ENCODE results near the gene ZNF77.
"Not testable (repeated sequence)": the region's sequence is repeated elsewhere in the genome, so short reads cannot be mapped to it uniquely, and the experiment has no call there.

ZNF77 gene

DNA sequence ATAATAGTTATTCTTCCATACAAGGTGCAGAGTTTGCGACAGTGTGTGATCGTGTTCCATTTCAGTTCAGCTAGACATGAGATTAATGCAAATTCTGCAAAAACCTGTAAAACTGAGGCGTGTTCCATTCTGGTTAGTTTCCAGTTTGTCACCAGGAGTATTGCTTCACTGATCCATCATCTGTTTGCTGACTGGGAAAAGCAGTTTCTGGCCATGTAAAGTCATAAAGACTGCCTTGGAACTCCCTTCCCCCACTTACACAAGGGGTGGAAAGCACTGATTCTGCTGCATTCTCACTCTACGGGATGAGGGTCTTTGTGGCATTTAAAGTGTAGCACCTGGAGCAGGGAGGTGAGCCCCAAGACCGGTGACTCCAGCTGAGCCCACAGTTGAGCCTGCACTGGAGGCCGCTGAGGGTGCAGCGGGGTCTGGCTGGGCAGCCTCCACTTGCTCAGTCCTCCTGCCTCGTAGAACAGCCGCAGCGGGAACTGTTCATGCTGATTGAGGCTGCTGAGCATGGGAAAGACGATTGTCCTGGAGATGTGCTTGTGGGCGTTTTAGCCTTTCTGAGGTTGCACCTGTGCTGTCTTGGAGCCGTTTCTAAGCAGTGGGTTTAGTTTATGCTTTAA, 42.1 kb downstream of the ZNF77 start:
- H3K27ac Mint-ChIP-seq = no peak overlapping the region

DNA sequence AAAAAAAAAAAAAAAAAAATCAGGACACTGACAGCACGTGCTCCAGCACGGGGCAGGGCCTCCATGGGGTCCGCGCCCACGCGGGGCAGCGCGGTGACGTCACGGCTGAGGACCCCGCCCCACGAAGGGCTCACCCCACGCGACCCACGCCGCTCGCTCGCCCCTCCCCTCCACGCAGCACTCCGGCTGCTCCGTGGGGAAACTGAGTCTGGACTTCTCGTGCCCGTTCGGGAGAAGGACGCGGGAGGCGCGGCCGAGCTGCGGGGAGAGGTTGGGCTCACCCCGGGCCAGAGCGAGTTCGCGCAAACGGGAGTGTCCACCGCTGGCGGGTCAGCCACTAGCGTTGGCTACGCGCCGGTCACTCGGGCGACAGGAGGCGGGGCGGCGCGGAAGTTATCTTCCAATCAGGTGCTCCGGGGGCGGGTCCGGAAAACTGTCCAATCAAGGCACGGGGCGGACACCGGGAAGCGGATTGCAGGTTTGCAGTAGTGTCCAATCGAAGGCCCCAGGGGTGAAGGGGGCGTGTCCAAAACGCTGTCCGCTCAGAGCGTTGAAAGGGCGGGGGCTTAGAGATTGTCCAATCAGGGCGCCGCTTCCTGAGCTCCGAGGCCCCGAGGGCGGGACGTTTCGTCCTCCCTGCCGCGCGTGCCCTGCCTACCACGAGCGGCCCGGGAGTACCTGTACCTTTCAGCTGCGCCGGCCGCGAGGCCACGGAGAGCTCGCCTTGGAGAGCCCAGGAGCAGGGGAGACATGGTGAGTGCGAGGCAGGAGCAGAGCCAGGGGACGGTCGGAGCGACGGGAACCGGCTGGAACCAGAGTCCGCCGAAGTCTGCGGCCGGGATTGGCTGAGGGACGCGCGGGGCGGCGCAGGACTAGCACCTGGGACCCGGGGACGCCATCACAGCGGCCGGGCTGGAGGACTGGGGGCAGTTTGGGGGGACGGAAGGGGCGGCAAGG, 44.2 kb downstream of the ZNF77 start, which contains the start of gene ZNF57:
Gene ZNF57, plus strand, starts transcription at position 633 of the 957 bp plus-strand sequence. Its CDS starts 118 bp downstream, at position 751.
- Mint-ChIP-seq H3K36me3 (ENCODE audit: low read depth) (peaks cover under 1% of the 10 kb centered on the region), H3K4me1 (peaks cover 13% of the 10 kb centered on the region), H3K27ac (peak within 1 kb of the TSS; percentile 88), H3K4me3 (peak within 1 kb of the TSS; percentile 94), H3K27me3 (ENCODE audit: low read depth, poor library complexity) (peaks cover 14% of the 10 kb centered on the region), H3K9me3 (peaks cover 42% of the 10 kb centered on the region)
- TF ChIP-seq, protein P1, sequence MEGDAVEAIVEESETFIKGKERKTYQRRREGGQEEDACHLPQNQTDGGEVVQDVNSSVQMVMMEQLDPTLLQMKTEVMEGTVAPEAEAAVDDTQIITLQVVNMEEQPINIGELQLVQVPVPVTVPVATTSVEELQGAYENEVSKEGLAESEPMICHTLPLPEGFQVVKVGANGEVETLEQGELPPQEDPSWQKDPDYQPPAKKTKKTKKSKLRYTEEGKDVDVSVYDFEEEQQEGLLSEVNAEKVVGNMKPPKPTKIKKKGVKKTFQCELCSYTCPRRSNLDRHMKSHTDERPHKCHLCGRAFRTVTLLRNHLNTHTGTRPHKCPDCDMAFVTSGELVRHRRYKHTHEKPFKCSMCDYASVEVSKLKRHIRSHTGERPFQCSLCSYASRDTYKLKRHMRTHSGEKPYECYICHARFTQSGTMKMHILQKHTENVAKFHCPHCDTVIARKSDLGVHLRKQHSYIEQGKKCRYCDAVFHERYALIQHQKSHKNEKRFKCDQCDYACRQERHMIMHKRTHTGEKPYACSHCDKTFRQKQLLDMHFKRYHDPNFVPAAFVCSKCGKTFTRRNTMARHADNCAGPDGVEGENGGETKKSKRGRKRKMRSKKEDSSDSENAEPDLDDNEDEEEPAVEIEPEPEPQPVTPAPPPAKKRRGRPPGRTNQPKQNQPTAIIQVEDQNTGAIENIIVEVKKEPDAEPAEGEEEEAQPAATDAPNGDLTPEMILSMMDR (IDR thresholded peaks at IDR 0.05) = no peak
- DNase-seq = peak; percentile 99

More for the DNA sequence above, 42.1 kb downstream of the ZNF77 start:
- Mint-ChIP-seq H3K4me1 (peaks cover 13% of the 10 kb centered on the region), H3K9me3 (peaks cover 32% of the 10 kb centered on the region), H3K4me3 (no peak overlapping the region), H3K27me3 (ENCODE audit: low read depth, poor library complexity) (peaks cover 6% of the 10 kb centered on the region), H3K36me3 (ENCODE audit: low read depth) (peaks cover 12% of the 10 kb centered on the region)
- no peak for DNase-seq
- TF ChIP-seq, protein P1 (IDR thresholded peaks at IDR 0.05) = no peak

DNA sequence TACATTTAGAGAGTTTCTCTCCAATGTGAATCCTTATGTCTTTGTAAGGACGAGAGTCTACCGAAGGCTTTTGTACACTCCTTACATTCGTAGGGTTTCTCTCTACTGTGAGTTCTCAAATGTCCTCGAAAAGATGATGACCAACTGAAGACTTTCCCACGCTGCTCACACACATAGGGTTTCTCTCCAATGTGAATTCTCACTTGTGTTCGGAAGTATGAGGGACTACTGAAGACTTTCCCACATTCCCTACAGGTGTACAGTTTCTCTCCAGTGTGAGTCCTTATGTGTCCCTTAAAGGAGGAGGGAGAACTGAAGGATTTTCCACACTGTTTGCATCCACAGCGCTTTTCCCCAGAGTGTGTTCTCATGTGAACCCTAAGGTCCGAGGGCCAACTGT, 48.1 kb downstream of the ZNF77 start:
- DNase-seq = no peak
- H3K27me3 Mint-ChIP-seq (ENCODE audit: low read depth, poor library complexity) = peaks cover 23% of the 10 kb centered on the region
- H3K36me3 Mint-ChIP-seq (ENCODE audit: low read depth) = no peaks in the 10 kb centered on the region
- no peak overlapping the region for H3K27ac Mint-ChIP-seq
- peaks cover 62% of the 10 kb centered on the region for H3K9me3 Mint-ChIP-seq
- no peak overlapping the region for H3K4me3 Mint-ChIP-seq
- peaks cover 8% of the 10 kb centered on the region for H3K4me1 Mint-ChIP-seq
- TF ChIP-seq, protein P1 (IDR thresholded peaks at IDR 0.05) = no peak

DNA sequence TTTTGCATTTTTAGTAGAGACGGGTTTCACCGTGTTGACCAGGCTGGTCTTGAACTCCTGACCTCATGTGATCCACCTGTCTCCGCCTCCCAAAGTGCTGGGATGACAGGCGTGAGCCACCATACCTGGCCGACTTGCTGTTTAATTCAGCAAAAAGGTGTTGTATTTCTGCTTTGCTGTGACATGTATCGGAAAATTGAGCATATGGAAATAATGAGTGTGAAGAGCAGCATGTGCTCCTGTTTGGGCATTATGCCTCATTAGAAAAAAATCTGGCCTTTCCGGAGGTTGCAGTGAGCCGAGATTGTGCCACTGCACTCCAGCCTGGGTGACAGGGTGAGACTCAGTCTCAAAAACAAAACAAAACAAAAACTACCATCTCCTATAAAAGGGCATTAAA, 54.2 kb downstream of the ZNF77 start:
- H3K9me3 Mint-ChIP-seq = peaks cover 39% of the 10 kb centered on the region
- H3K27ac Mint-ChIP-seq; H3K36me3 Mint-ChIP-seq (ENCODE audit: low read depth); H3K4me3 Mint-ChIP-seq; H3K4me1 Mint-ChIP-seq; DNase-seq: not testable (repeated sequence)
- H3K27me3 Mint-ChIP-seq (ENCODE audit: low read depth, poor library complexity) = peaks cover 32% of the 10 kb centered on the region

DNA sequence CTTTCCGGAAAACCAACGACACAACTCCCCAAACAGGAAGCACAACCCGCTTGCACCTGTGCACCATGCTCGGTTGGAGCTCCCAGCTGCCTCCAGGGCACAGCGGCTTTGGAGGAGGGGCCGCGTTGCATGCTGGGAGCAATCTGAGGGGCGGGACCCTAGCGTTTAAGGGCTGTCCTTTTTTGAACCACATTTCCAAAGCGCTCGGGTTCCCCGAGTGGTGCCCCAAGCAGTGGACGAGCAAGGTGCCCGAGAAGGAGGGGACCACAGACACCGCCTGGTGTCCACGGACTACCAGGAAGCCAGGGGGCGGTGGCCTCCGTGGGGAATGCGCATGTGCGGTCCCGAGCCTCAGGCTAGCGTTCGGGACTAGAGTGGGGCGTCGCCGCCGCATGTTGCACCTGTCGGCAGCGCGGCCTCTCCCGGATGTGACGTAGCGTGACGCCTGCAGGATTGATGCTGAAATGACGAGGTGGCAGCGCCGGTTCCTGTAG, 56.0 kb downstream of the ZNF77 start:
- Mint-ChIP-seq H3K36me3 (ENCODE audit: low read depth) (no peaks in the 10 kb centered on the region), H3K27me3 (ENCODE audit: low read depth, poor library complexity) (peaks cover 32% of the 10 kb centered on the region), H3K4me3 (no peak overlapping the region), H3K9me3 (peaks cover 31% of the 10 kb centered on the region), H3K4me1 (no peaks in the 10 kb centered on the region), H3K27ac (no peak overlapping the region)
- DNase-seq = no peak
- TF ChIP-seq, protein P1 (IDR thresholded peaks at IDR 0.05) = no peak

DNA sequence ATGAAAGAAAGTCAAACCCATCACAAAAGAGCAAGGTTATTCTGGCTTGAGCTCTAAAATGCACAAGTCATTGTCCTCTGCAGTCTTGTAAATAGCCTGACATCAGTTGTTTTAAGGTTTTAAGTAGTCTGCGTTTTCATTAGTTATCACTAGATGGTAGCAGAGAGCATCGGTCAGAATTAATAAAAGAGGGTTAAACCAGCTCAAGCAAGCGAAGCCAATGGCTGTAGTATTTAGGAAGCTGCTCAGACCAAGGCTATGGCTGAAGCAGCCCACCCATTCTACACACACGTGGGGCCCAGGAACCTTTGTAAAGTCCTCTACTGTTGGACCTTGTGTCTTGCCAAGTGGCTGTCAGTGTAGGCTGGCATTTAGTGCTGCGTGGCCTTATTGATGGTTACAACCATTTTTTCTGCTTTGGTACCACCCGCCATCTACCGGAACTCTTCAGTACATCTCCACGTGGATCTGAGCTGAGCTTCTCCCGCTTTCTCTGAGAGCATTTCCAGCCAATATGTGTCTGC, 57.3 kb downstream of the ZNF77 start:
- no peak for DNase-seq
- Mint-ChIP-seq H3K4me1 (no peaks in the 10 kb centered on the region), H3K27me3 (ENCODE audit: low read depth, poor library complexity) (peaks cover 25% of the 10 kb centered on the region), H3K27ac (no peak overlapping the region), H3K36me3 (ENCODE audit: low read depth) (no peaks in the 10 kb centered on the region), H3K4me3 (no peak overlapping the region), H3K9me3 (peaks cover 38% of the 10 kb centered on the region)
- TF ChIP-seq, protein P1 (IDR thresholded peaks at IDR 0.05) = peak; percentile 63
